Mammary epithelial cell (primary cell): Measurements from ENCODE around the gene RLN3.

Experiments used
- EZH2 ChIP-seq: IDR thresholded peaks from 2 replicates; pipeline ENCODE4 v1.6.1; 2012; ENCODE audit warnings: low read length, inconsistent platforms, borderline replicate concordance
- TF ChIP-seq, protein P1 (sequence below), 2 donors: IDR thresholded peaks in 1 of 2; conservative IDR thresholded peaks in 1 of 2; 2 replicates each; pipeline ENCODE4 v1.5.1; 2011 to 2012; ENCODE audit warnings: inconsistent platforms in 2 of 2, low read length in 2 of 2, mild to moderate bottlenecking in 2 of 2, control low read depth in 1 of 2, low read depth in 1 of 2; ENCODE audit not compliant: insufficient read depth in 1 of 2; ENCODE audit errors: extremely low read depth in 1 of 2

- TF ChIP-seq, protein P1, sequence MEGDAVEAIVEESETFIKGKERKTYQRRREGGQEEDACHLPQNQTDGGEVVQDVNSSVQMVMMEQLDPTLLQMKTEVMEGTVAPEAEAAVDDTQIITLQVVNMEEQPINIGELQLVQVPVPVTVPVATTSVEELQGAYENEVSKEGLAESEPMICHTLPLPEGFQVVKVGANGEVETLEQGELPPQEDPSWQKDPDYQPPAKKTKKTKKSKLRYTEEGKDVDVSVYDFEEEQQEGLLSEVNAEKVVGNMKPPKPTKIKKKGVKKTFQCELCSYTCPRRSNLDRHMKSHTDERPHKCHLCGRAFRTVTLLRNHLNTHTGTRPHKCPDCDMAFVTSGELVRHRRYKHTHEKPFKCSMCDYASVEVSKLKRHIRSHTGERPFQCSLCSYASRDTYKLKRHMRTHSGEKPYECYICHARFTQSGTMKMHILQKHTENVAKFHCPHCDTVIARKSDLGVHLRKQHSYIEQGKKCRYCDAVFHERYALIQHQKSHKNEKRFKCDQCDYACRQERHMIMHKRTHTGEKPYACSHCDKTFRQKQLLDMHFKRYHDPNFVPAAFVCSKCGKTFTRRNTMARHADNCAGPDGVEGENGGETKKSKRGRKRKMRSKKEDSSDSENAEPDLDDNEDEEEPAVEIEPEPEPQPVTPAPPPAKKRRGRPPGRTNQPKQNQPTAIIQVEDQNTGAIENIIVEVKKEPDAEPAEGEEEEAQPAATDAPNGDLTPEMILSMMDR (conservative IDR thresholded peaks at IDR 0.05 in 1 of 2, IDR thresholded peaks at IDR 0.05 in 1 of 2; ENCODE audit: extremely low read depth in 1 of 2, insufficient read depth in 1 of 2, low read depth in 1 of 2, low read length in 2 of 2): no peak
- no peak for TF ChIP-seq EZH2
Observed at GRCh38 chr19:14003251-14004055, 24.5 kb upstream of the RLN3 start.
